LNCaP clone FGC (cell line): ENCODE results near the gene ARMH1.

Experiments used
- DNase-seq: peaks from one replicate; pipeline ENCODE4 v3.0.0-alpha.2; 2011; ENCODE audit warnings: low read depth
- H3K4me3 ChIP-seq: 2 replicates; pipeline ENCODE4 v1.5.1; 2011; ENCODE audit warnings: mild to moderate bottlenecking, low read depth, low read length, control low read depth
- CTCF ChIP-seq: IDR thresholded peaks from 2 replicates; pipeline ENCODE4 v1.5.1; 2012; ENCODE audit warnings: mild to moderate bottlenecking; ENCODE audit not compliant: control insufficient read depth, insufficient read depth; ENCODE audit errors: extremely low read depth

ARMH1 gene

GRCh38 chr1:44632598-44632997 is 41.9 kb upstream of the ARMH1 start:
- no peak for TF ChIP-seq CTCF
- H3K4me3 ChIP-seq, result peak overlapping the region; percentile 77
- DNase-seq, result no peak

GRCh38 chr1:44634606-44635189 is 39.8 kb upstream of the ARMH1 start:
- H3K4me3 ChIP-seq, result no peak overlapping the region
- no peak for DNase-seq
- no peak for TF ChIP-seq CTCF

DNA sequence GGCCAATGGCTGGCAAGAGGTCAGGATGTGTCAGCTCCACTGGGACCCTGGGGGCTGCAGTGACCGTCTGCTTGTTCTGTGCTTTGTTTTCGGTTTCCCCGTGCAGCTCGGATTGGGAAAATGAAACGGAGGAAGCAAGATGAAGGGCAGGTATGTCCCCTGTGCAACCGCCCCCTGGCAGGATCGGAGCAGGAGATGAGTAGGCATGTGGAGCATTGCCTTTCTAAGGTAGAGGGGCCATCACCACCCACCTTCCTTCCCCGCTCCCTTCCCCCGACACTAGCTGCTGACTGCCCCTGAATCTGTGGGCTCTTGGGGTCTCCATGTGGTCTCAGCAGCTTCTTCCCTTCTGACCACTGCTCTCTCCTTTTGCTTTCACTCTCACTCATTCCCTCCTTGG is 39.1 kb upstream of the ARMH1 start:
- no peak for TF ChIP-seq CTCF
- DNase-seq, result no peak
- no peak overlapping the region for H3K4me3 ChIP-seq

- H3K4me3 ChIP-seq, result no peak overlapping the region
- no peak for DNase-seq
- no peak for TF ChIP-seq CTCF
Measured at GRCh38 chr1:44636083-44636687, 38.3 kb upstream of the ARMH1 start.

DNA sequence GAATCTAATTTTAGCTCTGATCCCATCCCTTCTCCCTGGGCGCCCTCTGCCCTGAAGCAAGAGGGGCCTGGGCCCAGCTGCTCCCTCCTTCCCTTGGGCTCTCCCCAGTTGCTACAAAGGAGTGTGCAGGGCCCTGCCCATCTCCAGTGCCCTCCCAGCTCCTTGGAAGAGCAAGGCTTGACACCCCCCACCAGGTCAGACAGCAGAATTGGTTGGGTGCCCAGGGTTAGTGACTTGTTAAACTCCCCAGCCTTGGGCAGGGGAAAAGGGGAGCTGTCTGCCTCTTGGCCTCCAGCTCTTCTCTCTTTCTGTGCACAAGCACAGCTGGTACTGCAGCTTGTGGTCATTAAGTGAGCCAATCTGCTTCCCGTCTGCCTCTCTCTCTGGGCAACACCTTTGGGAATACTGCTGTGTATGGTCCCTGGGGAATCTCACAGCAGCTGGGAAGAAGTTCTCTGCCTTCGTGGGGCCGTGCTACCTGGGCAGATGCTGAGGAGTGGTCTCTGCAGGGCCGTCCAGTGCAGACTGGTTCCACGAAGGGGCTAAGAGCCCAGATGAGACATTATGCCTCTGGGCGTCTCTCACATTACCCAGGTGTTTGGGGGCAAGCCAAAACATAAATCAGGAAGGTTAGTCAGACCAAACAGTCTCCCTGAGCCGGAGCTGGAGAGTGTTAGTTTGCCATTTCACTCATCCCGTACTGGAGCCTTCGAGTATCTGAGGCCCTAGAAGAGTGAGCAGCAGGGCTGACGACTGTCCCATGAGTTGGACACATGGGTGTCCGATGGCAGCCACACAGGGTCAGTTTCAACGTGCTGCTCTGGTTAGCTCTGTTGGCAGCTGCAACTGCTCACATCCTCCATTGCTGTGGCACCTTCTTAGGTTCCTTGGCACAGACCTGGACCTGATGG is 37.6 kb upstream of the ARMH1 start:
- TF ChIP-seq CTCF, result no peak
- no peak overlapping the region for H3K4me3 ChIP-seq
- DNase-seq, result no peak

DNA sequence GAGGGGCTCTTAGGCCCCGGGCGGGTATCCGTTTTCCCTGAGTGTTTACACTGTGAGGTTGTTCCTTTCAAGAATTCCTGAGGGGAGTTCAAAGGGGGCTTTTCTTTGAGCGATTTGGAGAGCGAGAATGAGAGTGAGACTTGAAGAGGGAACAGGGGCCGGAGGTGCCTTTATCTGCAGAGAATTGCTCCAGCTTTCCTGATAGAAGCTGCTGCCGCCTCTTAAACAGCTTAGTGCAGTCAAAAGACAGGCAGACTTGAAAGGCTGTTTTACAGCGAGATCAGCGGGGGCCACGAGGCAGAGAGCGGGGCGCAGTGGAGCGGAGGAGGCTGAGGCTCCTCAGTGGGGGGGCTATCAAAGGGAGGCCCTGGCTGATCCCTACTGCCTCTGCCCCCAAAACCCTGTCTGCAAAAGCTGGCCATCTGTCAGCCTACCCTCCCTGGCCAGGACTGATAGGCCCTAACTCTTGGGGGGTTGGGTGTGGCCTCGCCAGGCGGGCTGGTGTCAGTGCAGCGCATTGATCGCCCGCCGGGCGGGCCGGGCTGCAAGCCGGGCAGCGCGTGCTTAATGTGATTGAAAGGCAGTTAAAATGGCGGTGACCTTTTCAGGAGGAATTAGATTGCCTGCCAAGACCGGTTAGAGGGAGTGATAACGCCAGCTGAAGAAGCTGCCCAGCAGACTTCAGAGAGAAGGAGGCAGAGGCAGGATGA is 36.7 kb upstream of the ARMH1 start:
- no peak for DNase-seq

More for the DNA sequence above, 36.7 kb upstream of the ARMH1 start:
- H3K4me3 ChIP-seq, result no peak overlapping the region
- no peak for TF ChIP-seq CTCF
